NCI-H2196 (cell line): Measurements from ENCODE around the gene PDGFRB.

Experiments
- DNase-seq: peaks from one replicate; lab custom pipeline; 2025; ENCODE audit not compliant: unreplicated experiment; lab: John Stamatoyannopoulos, UW

The PDGFRB gene

GRCh38 chr5:150182774-150183173, 27.1 kb upstream of the PDGFRB start:
- no peak for DNase-seq

GRCh38 chr5:150181766-150182545, 26.3 kb upstream of the PDGFRB start:
- no peak for DNase-seq

GRCh38 chr5:150181027-150181426, 25.4 kb upstream of the PDGFRB start:
- no peak for DNase-seq

- no peak for DNase-seq
Observed at GRCh38 chr5:150180241-150181026, 24.8 kb upstream of the PDGFRB start.

- DNase-seq: no peak
Observed at GRCh38 chr5:150179019-150179620, 23.5 kb upstream of the PDGFRB start.

GRCh38 chr5:150178262-150178661, 22.6 kb upstream of the PDGFRB start:
- no peak for DNase-seq

- no peak for DNase-seq
Observed at GRCh38 chr5:150177721-150178120, 22.1 kb upstream of the PDGFRB start.

- DNase-seq: no peak
Observed at GRCh38 chr5:150176745-150177477, 21.3 kb upstream of the PDGFRB start.

GRCh38 chr5:150175536-150175935, 19.9 kb upstream of the PDGFRB start:
- DNase-seq: no peak

GRCh38 chr5:150175076-150175475, 19.4 kb upstream of the PDGFRB start:
- DNase-seq: no peak

- DNase-seq: no peak
Observed at GRCh38 chr5:150174285-150174684, 18.6 kb upstream of the PDGFRB start.

- no peak for DNase-seq
Observed at GRCh38 chr5:150173161-150173560, 17.5 kb upstream of the PDGFRB start.

- DNase-seq: no peak
Observed at GRCh38 chr5:150172556-150172955, 16.9 kb upstream of the PDGFRB start.

- no peak for DNase-seq
Observed at GRCh38 chr5:150172145-150172544, 16.5 kb upstream of the PDGFRB start.

- DNase-seq: no peak
Observed at GRCh38 chr5:150168864-150169263, 13.2 kb upstream of the PDGFRB start.

GRCh38 chr5:150167908-150168307, 12.3 kb upstream of the PDGFRB start:
- DNase-seq: no peak

- no peak for DNase-seq
Observed at GRCh38 chr5:150167512-150167850, 11.8 kb upstream of the PDGFRB start.

GRCh38 chr5:150166650-150167511, 11.2 kb upstream of the PDGFRB start, which contains the start of gene CDX1:
CDX1 (plus strand) TSS chr5:150166778; CDS start chr5:150166877, 99 bp downstream.
- DNase-seq: no peak

GRCh38 chr5:150166037-150166649, 10.5 kb upstream of the PDGFRB start:
- DNase-seq: no peak
